Muscle of back (tissue), 11 donors: Measurements from ENCODE around the gene CLCNKB. TPM values are rescaled to one million over a fixed set of nuclear protein-coding genes. Genes with fewer than 3 reads are reported as not detected.
"Not testable (repeated sequence)": the region's sequence is repeated elsewhere in the genome, so short reads cannot be mapped to it uniquely, and the experiment has no call there.

Experiments
- DNase-seq, 3 donors: peaks; one replicate each; pipeline versions ENCODE4 v3.0.0 to v3.0.0-alpha.2; 2013
- polyA plus RNA-seq, 10 donors: library from polyadenylated mRNA; unstranded; fragments of 120-200 nt; gene quantifications; one replicate each; pipeline ENCODE4 v1.2.1, GENCODE V29; 2013; ENCODE audit not compliant: insufficient read length in 10 of 10

The CLCNKB gene
- polyA plus RNA-seq, 10 donors = 0.07 to 0.44 (median 0.16) TPM; not detected in 3

DNA sequence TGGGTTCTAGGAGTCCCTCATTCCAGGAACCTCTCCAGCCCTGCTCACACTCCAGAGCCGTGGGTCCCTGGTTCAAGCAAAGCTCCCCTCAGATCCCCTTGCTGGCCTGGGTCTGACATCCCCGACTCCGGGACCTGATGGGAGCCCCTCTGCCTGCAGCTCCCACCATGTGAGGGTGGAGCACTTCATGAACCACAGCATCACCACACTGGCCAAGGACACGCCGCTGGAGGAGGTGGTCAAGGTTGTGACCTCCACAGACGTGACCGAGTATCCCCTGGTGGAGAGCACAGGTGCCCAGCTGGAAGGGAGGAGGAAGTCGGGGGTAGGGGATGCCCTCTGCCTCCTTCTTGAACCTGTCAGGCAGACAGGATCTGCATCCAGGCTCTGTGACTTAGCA lies 12.0 kb upstream of the CLCNKB start:
- no peak for DNase-seq

DNA sequence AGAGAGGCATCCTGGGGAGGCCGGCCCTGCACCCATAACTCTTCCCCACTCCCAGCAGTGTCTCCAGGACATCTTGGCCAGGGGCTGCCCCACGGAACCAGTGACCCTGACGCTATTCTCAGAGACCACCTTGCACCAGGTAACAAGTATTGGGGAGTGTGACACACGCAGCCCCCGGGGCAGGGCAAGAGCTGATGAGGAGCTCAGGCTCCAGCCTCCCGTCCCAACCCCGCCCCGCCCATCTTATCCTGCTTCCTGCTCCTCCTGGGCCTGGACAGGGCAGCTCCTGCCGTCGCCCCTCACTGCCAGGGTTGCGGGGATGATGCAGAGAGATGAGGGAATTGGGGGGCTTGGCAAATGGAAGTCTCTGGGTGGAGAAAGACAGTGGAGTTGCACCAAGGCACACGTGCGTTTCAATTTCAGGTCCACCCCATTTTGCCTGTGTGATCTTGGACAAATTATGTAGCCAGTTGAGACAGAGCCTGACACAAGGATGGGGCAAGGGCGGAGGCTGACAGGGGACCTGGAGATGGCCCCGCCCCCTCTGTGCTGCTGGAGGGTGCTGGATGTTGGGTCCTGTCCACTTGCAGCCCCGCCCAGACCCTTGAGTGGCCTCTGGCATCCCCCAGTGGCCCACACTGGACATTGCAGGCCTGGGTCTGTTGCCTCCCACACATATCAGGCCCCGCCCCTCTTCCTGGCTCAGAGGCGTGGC lies 11.0 kb upstream of the CLCNKB start:
- DNase-seq = peak; percentile 72 to 86 (median 74)

DNA sequence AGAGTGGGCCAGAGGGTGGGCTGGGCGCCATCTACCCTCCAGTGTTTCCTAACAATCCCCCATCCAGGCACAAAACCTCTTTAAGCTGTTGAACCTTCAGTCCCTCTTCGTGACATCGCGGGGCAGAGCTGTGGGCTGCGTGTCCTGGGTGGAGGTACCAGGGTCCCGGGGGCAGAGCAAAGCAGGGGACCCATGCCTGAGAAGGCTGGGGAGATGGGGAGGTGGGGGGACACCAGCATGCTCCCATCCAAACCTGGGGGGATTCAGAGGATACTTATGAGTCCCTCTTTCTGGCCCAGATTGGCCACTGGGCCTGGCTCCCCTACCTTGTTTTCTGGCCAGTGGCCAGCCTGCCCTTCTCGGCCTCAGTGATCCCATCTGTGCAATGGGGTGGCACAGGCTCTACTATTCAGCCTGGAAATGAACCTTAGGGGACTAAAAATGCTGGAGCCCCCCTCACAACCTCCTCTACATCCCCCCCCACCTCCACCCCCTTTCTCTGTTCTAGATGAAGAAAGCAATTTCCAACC lies 10.4 kb upstream of the CLCNKB start:
- DNase-seq = not testable (repeated sequence)

DNA sequence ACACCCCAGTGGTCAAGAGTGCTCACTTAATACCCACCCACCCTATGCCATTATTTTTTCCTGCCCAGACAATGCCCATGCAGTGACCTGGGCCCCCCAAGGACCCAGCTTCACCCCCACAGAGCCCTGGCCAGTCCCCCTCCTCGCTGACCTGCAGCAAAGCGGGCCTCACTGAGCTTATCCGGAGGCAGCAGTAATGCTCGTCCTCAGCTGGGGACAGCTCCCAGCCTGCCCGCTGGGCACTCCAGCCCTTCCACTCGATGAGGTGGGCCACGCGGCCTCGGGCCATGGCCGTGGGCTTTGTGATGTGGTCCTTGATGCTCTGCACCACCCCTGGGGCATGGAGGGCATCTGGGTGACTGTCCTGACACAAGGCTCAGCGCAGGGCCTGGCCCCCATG lies 7.1 kb upstream of the CLCNKB start:
- not testable (repeated sequence) for DNase-seq

DNA sequence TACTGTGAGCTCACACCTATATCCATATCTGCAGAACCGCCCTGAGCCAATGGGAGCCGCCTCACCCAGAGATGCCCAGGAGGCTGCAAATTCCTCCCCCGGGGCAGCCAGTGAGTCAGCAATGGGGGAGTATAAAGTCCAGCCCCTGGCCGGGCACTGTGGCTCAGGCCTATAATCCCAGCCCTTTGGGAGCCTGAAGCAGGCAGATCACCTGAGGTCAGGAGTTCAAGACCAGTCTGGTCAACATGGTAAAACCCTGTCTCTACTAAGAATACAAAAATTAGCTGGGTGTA lies 5.0 kb upstream of the CLCNKB start:
- DNase-seq = no peak

DNA sequence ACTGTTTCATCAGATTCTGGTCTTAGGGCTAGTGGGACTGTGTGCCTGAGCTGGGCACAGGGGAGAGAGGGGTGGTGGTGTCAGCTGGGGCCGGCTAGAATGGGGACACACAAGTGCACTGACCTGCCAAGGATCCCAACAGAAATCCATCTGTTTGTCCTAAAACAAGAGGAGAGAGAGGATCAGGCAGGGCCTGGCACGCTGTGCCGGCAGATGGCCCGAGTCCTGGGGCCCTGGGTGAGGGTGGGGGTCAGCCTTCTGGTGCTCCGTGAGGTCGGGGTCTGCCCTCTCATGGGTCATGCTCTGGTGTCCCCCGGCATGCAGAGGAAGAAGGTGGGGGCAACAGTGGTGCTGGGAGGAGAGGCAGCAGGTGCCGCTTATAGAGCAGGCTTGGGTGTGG lies 3.7 kb upstream of the CLCNKB start:
- not testable (repeated sequence) for DNase-seq

DNA sequence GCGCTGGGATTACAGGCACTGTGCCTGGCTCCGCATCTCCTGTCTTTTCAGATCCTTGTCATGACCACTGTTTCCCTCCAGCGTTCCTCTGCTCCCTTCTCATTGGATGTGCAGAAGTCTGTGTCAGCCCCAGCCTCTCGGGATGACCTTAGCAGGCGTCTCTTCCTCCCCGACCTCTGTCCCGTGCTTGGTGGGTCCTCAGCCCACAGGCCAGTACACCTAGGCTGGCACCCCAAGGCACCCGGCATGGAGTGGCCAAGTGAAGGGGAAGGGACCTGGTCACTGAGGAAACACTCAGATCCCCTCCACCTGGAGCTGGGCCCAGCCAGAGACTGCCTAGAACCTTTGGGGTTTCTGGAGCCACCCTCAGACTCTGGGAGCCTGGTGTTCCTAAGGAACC lies 2.4 kb upstream of the CLCNKB start:
- no peak for DNase-seq

DNA sequence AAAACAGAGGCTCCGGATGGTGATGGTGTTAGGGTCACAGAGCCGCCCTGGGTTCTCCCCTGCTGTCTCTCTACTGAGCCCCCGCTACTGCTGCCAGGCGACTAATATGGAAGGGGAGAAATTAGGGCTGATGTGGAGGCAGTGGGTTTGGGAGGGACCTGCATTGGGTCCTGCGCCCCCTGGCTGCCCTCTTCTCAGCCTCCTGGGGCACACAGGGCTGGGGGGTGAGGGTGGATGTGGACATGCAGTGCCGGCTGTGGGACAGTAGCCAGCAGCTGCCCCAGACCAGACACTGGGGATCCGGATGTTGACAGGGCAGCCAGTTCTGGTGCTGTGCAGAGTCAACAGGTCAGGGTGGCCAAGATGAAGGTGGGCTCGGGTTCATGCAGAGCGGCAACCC lies 1.5 kb upstream of the CLCNKB start:
- no peak for DNase-seq

DNA sequence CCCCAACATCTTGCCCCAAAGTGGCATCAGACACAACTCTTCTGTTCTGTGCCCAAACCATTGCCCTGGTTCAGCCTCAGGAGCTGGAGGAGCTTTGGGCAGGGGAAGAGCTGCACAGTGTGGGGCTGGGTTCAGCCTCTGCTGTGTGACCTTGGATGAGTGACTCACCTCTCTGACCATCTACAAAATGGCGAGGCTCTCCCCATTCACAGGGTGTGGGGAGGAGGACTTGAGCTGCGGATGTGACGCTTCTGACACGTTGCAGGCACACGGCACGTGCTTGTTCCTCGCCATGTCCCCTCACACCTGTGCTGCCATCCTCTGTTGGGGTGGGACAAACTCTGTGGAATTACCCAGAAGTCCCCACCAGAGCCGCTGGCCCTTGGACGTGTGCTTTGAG lies 928 bp upstream of the CLCNKB start:
- not testable (repeated sequence) for DNase-seq

DNA sequence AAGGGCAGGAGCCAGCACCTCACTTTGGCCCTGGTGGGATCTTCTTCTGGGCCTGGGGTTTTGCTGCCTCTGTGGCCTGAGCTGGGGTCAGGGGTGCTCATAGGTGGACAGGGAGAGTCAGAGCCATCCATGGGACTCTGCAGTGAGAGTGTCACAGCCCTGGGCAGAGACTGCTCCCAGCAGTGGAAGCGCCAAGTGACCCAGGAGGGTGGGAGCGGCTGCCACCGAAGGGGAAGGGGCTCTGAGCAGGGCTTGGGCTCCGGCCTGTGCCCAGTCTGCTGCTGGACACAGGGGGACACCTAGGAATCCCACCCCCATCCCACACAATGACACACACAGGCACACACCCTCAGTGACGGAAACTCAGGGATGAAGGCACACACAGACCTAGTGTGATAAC lies 368 bp downstream of the CLCNKB start:
- DNase-seq = no peak

DNA sequence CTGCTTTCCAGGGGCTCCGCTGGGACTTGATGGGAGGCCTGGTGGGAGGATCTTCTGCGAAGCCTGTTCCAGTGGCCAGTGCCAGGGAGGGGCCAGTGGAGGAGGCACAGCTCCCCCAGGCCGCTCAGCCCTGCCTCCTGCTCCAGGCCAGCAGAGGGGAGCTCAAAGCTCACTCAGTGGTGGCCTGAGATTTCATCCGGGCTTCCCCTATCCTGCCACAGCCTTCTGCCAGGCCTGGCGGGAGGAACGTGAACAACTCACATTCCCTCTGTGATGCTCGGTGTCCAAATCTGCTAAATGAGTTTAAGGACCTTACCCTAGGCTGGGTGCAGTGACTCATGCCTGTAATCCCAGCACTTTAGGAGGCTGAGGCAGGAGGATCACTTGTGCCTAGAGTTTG lies 3.3 kb downstream of the CLCNKB start:
- no peak for DNase-seq

DNA sequence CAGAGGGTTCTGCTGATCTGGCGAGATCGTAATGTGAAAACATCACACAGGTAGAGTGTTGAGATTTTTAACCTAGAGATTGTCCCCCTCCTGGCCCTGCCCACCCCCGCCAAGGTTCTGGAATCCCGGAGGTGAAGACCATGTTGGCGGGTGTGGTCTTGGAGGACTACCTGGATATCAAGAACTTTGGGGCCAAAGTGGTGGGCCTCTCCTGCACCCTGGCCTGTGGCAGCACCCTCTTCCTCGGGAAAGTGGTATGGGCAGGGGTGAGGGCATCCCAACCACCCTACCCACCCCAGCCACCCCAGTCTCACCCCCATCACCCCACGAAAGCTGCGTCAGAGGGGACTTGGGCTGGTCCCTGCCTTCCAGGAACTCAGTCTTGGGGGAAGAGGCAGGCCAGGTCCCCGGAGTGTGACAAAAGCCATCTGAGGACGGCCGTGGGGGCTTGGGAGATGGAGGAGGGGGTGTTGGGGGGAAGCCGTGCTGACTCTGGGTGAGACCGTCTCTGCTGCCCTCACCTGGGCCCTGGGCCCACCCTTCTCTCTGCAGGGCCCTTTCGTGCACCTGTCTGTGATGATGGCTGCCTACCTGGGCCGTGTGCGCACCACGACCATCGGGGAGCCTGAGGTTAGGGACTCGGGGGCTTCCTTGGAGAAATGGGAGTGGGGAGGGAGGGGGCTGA lies 4.4 kb downstream of the CLCNKB start:
- no peak for DNase-seq

DNA sequence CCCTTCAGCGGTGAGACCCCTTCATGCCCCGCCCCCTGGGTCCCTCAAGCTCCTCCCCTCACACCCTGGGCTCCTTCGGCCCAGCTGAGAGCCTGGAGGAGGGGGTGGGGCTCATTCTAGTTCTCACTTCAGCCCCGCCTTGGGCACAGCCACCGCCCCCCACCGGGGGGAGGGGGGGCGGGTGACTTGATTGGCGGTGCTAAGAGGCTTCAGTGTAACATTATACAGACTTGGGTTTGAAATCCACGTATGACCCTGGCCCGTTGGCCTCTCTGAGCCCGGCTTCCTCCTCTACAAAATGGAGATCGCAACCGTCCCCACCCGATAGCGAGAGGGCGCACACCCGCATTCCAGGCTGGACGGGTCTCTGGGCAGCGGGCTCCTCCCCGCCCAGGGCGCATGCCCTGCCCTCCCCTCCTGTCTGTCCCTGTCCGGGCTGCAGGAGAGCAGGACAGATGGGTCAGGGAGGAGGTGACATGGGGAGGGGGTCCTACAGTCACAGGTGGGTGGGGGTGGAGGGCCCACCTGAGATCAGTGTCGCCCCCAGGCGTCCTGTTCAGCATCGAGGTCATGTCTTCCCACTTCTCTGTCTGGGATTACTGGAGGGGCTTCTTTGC lies 5.1 kb downstream of the CLCNKB start:
- peak; percentile 27 to 65 (median 28) for DNase-seq

DNA sequence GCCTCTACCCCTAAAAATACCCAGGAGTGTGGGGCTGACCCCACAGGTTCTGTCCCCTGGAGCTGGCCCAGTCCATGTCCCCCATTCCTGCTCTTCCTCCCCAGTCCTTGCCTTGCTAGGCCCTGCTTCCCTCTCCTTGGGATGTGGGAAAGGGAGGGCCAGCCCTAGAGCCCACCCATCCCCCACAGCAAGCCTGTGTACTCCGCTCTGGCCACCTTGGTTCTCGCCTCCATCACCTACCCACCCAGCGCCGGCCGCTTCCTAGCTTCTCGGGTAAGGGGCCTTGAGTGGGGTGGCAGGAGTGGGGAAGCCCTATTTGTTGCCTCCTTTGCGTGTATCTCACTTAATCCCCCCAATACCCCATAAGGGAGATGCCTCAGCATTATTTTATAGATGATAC lies 6.7 kb downstream of the CLCNKB start:
- DNase-seq = no peak

DNA sequence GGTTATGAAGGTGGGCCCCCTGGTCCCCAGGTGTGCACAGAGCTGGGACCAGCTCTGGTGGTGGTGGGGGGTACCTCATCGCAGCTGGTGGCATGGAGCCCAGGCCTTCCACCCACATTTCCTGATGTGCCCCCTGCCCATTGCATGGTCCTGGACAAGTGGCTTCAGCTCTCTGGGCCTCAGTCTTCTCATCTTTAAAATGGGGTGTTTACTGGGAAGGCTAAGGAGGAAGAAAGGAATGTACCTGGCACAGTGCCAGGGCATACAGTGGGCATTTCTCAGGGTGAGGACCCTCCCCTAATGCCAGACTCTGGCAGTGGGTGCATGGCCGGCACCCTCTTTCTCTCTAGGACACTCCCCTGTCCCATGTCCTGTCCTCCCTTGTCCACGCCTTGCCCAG lies 7.5 kb downstream of the CLCNKB start:
- DNase-seq = no peak

DNA sequence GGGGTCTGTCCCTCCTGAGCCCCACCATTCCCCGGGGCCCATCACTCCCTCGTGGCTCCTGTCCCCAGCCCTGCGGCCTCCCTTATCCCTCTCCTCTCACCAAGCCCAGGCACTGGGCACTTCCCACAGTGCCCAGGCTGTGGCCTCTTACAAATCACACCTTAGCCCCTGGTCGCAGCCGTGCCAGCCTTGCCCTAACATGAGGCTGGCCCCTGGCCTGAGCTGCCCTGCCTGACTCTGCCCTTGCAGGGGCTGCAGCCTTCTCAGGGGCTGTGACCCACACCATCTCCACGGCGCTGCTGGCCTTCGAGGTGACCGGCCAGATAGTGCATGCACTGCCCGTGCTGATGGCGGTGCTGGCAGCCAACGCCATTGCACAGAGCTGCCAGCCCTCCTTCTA lies 8.4 kb downstream of the CLCNKB start:
- DNase-seq = not testable (repeated sequence)

DNA sequence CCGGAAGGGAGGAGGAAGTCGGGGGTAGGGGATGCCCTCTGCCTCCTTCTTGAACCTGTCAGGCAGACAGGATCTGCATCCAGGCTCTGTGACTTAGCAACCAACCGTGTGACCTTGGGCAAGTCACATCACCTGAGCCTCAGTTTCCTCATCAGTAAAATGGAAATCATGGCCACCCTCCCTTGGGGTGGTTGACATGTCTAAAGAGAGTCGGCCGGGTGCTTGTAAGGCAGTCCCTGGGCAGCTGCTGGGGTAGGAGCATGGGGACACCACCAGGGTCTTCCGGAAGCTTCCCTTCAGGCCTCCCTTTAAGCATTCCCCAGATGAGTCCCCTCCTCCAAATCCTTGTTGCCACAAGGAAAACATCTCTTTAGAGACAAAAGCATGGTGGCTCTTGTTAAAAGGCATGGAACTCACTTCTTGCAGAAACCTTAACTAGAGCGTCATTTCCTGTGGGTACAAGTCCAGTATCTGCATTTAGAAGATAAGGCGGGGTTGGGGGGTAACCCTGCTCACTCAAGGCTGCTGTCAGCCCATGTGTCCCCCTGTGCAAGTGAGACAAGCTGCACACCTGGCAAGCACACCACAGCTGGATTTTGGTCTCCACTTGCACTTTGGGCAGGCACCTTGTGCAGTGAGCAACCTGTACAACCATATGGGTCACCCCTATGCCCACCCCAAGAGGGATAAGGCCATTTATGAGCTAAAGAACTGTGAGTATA lies 10.4 kb downstream of the CLCNKB start:
- DNase-seq = no peak

DNA sequence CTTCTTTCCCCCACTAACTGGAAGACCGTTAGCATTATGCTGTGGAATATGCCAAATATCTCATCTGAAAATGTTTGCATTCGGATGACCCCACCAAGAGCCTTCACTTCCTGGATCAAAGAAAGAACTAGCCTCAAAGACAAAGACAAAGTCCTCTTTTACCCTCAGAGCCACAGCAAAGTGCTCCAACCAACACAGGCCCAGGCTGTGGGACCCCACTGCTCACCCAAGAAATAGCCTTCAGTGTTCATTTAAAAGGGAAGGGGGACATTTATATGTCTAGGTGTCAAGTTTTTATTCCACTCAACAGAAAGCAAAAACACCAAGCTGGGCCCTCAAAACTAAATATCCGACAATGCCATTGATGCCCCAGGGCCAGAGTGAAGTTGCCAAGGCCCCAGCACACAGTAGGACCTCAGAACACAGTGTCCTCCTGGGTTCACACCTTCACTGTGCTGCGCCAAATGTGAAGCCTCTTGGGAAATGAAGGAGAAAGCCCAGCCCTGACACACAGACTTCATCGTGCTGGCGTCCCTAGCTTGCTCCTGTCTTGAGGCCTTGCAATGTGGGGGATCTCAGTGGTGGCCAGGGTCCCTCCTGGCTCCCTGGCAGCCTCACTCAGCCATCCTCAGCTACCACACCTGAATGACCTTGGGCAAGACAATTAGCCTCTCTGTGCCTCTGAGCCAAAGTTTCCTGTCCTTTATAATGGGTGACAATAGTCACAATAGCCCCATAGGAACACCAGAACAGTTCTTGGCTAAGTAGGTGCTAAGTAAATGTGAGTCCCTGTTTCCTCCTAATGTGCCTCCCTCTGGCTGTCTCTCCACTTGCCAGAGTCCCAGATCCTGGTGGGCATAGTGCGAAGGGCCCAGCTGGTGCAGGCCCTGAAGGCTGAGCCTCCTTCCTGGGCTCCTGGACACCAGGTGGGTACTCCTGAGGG lies 11.3 kb downstream of the CLCNKB start:
- no peak for DNase-seq

DNA sequence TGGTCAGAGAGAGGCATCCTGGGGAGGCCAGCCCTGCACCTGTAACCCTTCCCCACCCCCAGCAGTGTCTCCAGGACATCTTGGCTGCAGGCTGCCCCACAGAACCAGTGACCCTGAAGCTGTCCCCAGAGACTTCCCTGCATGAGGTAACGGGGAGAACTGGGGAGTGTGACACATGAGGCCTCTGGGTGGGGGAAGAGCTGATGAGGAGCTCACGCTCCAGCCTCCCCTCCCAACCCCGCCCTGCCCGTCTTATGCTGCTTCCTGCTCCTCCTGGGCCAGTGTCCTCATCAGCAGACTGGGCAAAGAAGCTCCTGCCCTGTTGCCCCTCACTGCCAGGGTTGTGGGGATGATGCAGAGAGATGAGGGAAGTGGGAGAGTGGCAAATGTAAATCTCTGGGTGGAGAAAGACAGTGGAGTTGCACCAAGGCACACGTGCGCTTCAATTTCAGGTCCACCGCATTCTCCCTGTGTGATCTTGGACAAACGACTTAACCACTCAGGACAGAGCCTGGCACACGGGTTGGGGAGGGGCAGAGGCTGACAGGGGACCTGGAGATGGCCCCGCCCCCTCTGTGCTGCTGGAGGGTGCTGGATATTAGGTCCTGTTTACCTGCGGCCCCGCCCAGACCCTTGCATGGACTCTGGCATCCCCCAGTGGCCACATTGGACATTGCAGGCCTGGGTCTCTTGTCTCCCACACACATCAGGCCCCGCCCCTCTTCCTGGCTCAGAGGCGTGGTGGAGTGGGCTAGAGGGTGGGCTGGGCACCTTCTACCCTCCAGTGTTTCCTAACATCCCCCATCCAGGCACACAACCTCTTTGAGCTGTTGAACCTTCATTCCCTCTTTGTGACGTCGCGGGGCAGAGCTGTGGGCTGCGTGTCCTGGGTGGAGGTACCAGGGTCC lies 12.3 kb downstream of the CLCNKB start:
- DNase-seq = peak; percentile 45 to 82 (median 74)

DNA sequence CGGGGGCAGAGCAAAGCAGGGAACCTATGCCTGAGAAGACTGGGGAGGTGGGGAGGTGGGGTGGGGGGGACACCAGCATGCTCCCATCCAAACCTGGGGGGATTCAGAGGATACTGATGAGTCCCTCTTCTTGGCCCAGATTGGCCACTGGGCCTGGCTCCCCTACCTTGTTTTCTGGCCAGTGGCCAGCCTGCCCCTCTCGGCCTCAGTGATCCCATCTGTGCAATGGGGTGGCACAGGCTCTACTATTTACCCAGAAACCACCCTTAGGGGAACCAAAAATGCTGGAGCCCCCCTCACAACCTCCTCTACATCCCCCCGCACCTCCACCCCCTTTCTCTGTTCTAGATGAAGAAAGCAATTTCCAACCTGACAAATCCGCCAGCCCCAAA lies 12.9 kb downstream of the CLCNKB start:
- DNase-seq = not testable (repeated sequence)
